CD14-positive monocyte (primary cell): ENCODE results near the gene LPIN2. TPM values are rescaled to one million over a fixed set of nuclear protein-coding genes. Genes with fewer than 3 reads are reported as not detected.
A peak's percentile ranks its signal among the peaks of the same experiment; 100 is the strongest.

Source experiments
- DNase-seq, 3 donors: peaks; one replicate each; pipeline ENCODE4 v3.0.0-alpha.2; 2011 to 2022
- H2AFZ ChIP-seq: 2 replicates; pipeline ENCODE4 v1.6.0; 2012; ENCODE audit warnings: mild to moderate bottlenecking, low read depth, low read length, inconsistent platforms; ENCODE audit not compliant: insufficient read depth, poor library complexity, severe bottlenecking
- H3K27ac ChIP-seq, 2 donors: 1 replicate in 1 of 2; 2 replicates in 1 of 2; pipeline ENCODE4 v1.5.1; 2012 to 2013; ENCODE audit warnings: low read length in 2 of 2, control low read depth in 1 of 2, inconsistent platforms in 1 of 2, low read depth in 1 of 2, mild to moderate bottlenecking in 1 of 2
- H3K27me3 ChIP-seq, 2 donors: one replicate each; pipeline versions ENCODE4 v1.6.0 to v1.6.1; 2011 to 2013; ENCODE audit warnings: low read length in 2 of 2; ENCODE audit not compliant: control insufficient read depth in 2 of 2, insufficient read depth in 2 of 2
- H3K36me3 ChIP-seq, 2 donors: replicated peaks in 1 of 2; 1 replicate in 1 of 2; 2 replicates in 1 of 2; pipeline versions ENCODE4 v1.5.1 to v1.6.1; 2012 to 2013; ENCODE audit warnings: low read length in 2 of 2, control low read depth in 1 of 2, inconsistent platforms in 1 of 2, mild to moderate bottlenecking in 1 of 2; ENCODE audit not compliant: insufficient read depth in 2 of 2, control insufficient read depth in 1 of 2
- H3K4me1 ChIP-seq, 2 donors: 1 replicate in 1 of 2; 2 replicates in 1 of 2; pipeline versions ENCODE4 v1.5.1 to v1.6.1; 2012 to 2013; ENCODE audit warnings: low read length in 2 of 2, control low read depth in 1 of 2, inconsistent platforms in 1 of 2, mild to moderate bottlenecking in 1 of 2, moderate library complexity in 1 of 2; ENCODE audit not compliant: insufficient read depth in 2 of 2, control insufficient read depth in 1 of 2
- H3K4me2 ChIP-seq: replicated peaks from 2 replicates; pipeline ENCODE3; 2012; ENCODE audit warnings: low read length, moderate library complexity, mild to moderate bottlenecking; ENCODE audit not compliant: poor library complexity, severe bottlenecking; ENCODE audit errors: extremely low read depth
- H3K4me3 ChIP-seq, 3 experiments: fragments of 200-600 bp in 1 of 3; sonication (generic) in 1 of 3; replicated peaks in 1 of 3; 1 replicate in 2 of 3; 2 replicates in 1 of 3; pipeline ENCODE4 v1.5.1; 2011 to 2013; ENCODE audit warnings: low read length in 3 of 3, mild to moderate bottlenecking in 3 of 3, control low read depth in 2 of 3, low read depth in 2 of 3, inconsistent platforms in 1 of 3, moderate library complexity in 1 of 3
- H3K79me2 ChIP-seq: 2 replicates; pipeline ENCODE4 v1.6.0; 2012; ENCODE audit warnings: mild to moderate bottlenecking, control low read depth, inconsistent platforms, low read length, moderate library complexity; ENCODE audit not compliant: insufficient read depth
- H3K9ac ChIP-seq: 2 replicates; pipeline ENCODE4 v1.6.0; 2017; ENCODE audit warnings: low read length, mild to moderate bottlenecking; ENCODE audit not compliant: insufficient read depth, poor library complexity, severe bottlenecking
- H3K9me3 ChIP-seq, 2 donors: replicated peaks in 1 of 2; 1 replicate in 1 of 2; 2 replicates in 1 of 2; pipeline versions ENCODE4 v1.5.1 to v1.6.1; 2012 to 2013; ENCODE audit warnings: low read length in 2 of 2, control low read depth in 1 of 2; ENCODE audit not compliant: control insufficient read depth in 1 of 2, insufficient read depth in 1 of 2
- H4K20me1 ChIP-seq: 2 replicates; pipeline ENCODE4 v1.6.0; 2012; ENCODE audit warnings: mild to moderate bottlenecking, low read length, control low read depth, moderate library complexity; ENCODE audit not compliant: insufficient read depth
- H3K27ac Mint-ChIP-seq, 7 donors: one replicate each; pipeline ENCODE4 v1.8.0; 2020; ENCODE audit warnings: mild to moderate bottlenecking in 7 of 7, mixed read lengths in 7 of 7, moderate library complexity in 6 of 7, inconsistent platforms in 2 of 7
- H3K27me3 Mint-ChIP-seq, 3 donors: one replicate each; pipeline ENCODE4 v1.8.0; 2021 to 2022; ENCODE audit warnings: low read depth in 3 of 3, mild to moderate bottlenecking in 3 of 3, mixed read lengths in 3 of 3, moderate library complexity in 3 of 3, inconsistent platforms in 1 of 3
- H3K36me3 Mint-ChIP-seq, 2 donors: one replicate each; pipeline ENCODE4 v1.8.0; 2020; ENCODE audit warnings: mixed read lengths in 2 of 2, inconsistent platforms in 1 of 2, mild to moderate bottlenecking in 1 of 2
- H3K4me1 Mint-ChIP-seq: one replicate; pipeline ENCODE4 v1.8.0; 2020; ENCODE audit warnings: mild to moderate bottlenecking, mixed read lengths
- H3K4me3 Mint-ChIP-seq, 2 donors: one replicate each; pipeline ENCODE4 v1.8.0; 2020; ENCODE audit warnings: mild to moderate bottlenecking in 2 of 2, mixed read lengths in 2 of 2, moderate library complexity in 1 of 2
- H3K9me3 Mint-ChIP-seq, 7 donors: one replicate each; pipeline ENCODE4 v1.8.0; 2020 to 2022; ENCODE audit warnings: mixed read lengths in 7 of 7, mild to moderate bottlenecking in 6 of 7, moderate library complexity in 6 of 7, inconsistent platforms in 2 of 7
- WGBS: methylation state at CpG from one replicate; pipeline ENCODE4 v1.1.5; 2013; ENCODE audit warnings: missing lambda C conversion rate; ENCODE audit not compliant: insufficient coverage; 5-methylcytosine and 5-hydroxymethylcytosine counted together
- intact Hi-C, 2 donors: fragments of 100-400 bp; cut with micrococcal nuclease; formaldehyde crosslinking; loops; one replicate each; pipeline versions ENCODE4 v1.15.0 to v1.15.1; 2023
- polyA plus RNA-seq, 3 donors: library from polyadenylated mRNA; depleted of rRNA in 1 of 3; unstranded in 2 of 3; stranded (reverse) in 1 of 3; fragments of 300-500 nt in 2 of 3; fragments of >200 nt in 1 of 3; fragmentation: Illumina TruSeq in 2 of 3; gene quantifications; 1 replicate in 2 of 3; 2 replicates in 1 of 3; pipeline ENCODE4 v1.2.3, GENCODE V29; 2012 to 2021
- TF ChIP-seq, protein P1 (sequence below): fragments of 200-600 bp; IDR thresholded peaks from one replicate; pipeline ENCODE4 v1.8.0; 2022; ENCODE audit warnings: antibody characterized with exemption, mild to moderate bottlenecking

Gene LPIN2
- polyA plus RNA-seq, 3 donors, result 9.3 to 16.3 (median 10.3) TPM

DNA sequence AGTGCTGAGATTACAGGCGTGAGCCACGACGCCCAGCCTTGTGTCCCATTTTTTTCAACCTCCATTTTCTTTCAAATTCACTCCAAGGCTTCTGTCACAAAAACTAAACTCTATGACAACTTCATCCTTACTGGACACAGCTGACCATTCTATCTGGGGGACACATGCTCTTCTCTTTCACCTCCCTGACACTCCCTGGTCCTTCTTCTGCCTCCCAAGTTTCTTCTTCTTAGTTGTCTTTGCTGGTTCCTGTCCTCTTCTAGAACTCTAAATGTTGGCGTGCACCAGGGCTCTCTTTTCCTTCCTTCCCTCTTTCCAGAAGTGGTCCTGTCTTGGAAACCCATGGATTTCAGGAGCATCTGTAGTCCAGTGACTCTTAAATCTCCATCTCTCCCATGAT is 40.1 kb upstream of the LPIN2 start:
- no peak for DNase-seq
- Histone ChIP-seq H3K9ac (no peak overlapping the region), H3K4me2 (no peak overlapping the region), H4K20me1 (no peaks in the 10 kb centered on the region), H3K4me3 (no peak overlapping the region), H3K36me3 (no peaks in the 10 kb centered on the region), H3K79me2 (no peaks in the 10 kb centered on the region), H3K9me3 (no peaks in the 10 kb centered on the region), H3K27ac (no peak overlapping the region), H3K27me3 (no peaks in the 10 kb centered on the region), H2AFZ (no peak overlapping the region), H3K4me1 (peaks cover 18 to 19% of the 10 kb centered on the region in 2 donors)
- Mint-ChIP-seq H3K27ac (peak overlapping the region in 1 of 7 donors; percentile 46), H3K4me3 (no peak overlapping the region), H3K27me3 (peaks cover 2 to 3% (median 3%) of the 10 kb centered on the region in 3 donors), H3K36me3 (no peaks in the 10 kb centered on the region), H3K4me1 (peaks cover 21% of the 10 kb centered on the region), H3K9me3 (peaks cover 0 to 4% (median 2%) of the 10 kb centered on the region in 7 donors)
- WGBS, result 100% methylated on average over 4 of the region's 4 CpGs
- TF ChIP-seq, protein P1, sequence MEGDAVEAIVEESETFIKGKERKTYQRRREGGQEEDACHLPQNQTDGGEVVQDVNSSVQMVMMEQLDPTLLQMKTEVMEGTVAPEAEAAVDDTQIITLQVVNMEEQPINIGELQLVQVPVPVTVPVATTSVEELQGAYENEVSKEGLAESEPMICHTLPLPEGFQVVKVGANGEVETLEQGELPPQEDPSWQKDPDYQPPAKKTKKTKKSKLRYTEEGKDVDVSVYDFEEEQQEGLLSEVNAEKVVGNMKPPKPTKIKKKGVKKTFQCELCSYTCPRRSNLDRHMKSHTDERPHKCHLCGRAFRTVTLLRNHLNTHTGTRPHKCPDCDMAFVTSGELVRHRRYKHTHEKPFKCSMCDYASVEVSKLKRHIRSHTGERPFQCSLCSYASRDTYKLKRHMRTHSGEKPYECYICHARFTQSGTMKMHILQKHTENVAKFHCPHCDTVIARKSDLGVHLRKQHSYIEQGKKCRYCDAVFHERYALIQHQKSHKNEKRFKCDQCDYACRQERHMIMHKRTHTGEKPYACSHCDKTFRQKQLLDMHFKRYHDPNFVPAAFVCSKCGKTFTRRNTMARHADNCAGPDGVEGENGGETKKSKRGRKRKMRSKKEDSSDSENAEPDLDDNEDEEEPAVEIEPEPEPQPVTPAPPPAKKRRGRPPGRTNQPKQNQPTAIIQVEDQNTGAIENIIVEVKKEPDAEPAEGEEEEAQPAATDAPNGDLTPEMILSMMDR, result no peak
- intact Hi-C loops, result no loop called here

DNA sequence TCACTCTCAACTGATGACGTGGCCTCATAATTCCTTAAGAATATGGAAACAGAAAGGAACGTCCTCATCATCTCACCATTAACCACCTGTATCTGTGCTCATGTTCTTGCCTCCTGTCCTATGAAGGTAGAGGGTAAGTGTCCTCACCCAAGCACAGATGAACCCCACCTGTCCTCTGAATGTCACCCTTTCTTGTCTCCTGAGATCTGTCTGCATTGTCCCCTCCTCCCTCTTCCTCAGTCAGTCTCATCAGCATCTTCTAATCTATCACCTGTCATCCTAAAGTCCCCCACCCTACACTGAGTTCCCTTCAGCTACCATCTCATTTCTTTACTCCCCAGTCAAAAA is 39.4 kb upstream of the LPIN2 start:
- no peaks in the 10 kb centered on the region for H3K36me3 Mint-ChIP-seq
- intact Hi-C loops, result no loop called here
- peak overlapping the region in 1 of 3 experiments; percentile 24 for H3K4me3 ChIP-seq
- H3K36me3 ChIP-seq, result no peaks in the 10 kb centered on the region
- peak overlapping the region in 5 of 7 donors; percentile 47 to 84 (median 66) for H3K27ac Mint-ChIP-seq
- WGBS, result no CpG with 5 or more reads among the region's 2 CpGs
- H3K9me3 Mint-ChIP-seq, result peaks cover 0 to 4% (median 2%) of the 10 kb centered on the region in 7 donors
- H3K27ac ChIP-seq, result peak overlapping the region in 1 of 2 donors; percentile 26
- peaks cover 2 to 4% (median 4%) of the 10 kb centered on the region in 3 donors for H3K27me3 Mint-ChIP-seq
- no peak for DNase-seq
- H3K4me1 Mint-ChIP-seq, result peaks cover 22% of the 10 kb centered on the region
- no peaks in the 10 kb centered on the region for H4K20me1 ChIP-seq
- H2AFZ ChIP-seq, result no peak overlapping the region
- peaks cover 18 to 19% of the 10 kb centered on the region in 2 donors for H3K4me1 ChIP-seq
- H3K9me3 ChIP-seq, result no peaks in the 10 kb centered on the region
- TF ChIP-seq, protein P1, result no peak
- H3K79me2 ChIP-seq, result no peaks in the 10 kb centered on the region
- H3K27me3 ChIP-seq, result no peaks in the 10 kb centered on the region
- H3K4me3 Mint-ChIP-seq, result peak overlapping the region in 1 of 2 donors; percentile 56
- H3K4me2 ChIP-seq, result peak overlapping the region; percentile 50
- H3K9ac ChIP-seq, result no peak overlapping the region
